Thoracic aorta (tissue), 2 donors: ENCODE data around the gene HSH2D. TPM values are rescaled to one million over a fixed set of nuclear protein-coding genes. Genes with fewer than 3 reads are reported as not detected.

Source experiments
- ATAC-seq: fragments of 150-250 bp; one replicate; pipeline ENCODE4 v1.8.0; 2017; ENCODE audit warnings: low read depth; ENCODE audit not compliant: insufficient number of reproducible peaks, low FRiP score
- DNase-seq: peaks from one replicate; pipeline ENCODE4 v3.0.0-alpha.2; 2020; ENCODE audit warnings: low spot score
- H3K27ac ChIP-seq, 2 donors: fragments of 200-600 bp; sonication (generic); 1 replicate in 1 of 2; 2 replicates in 1 of 2; pipeline ENCODE4 v1.5.1; 2016; ENCODE audit warnings: mild to moderate bottlenecking in 2 of 2, moderate library complexity in 2 of 2
- H3K27me3 ChIP-seq: fragments of 200-600 bp; sonication (generic); replicated peaks from 2 replicates; pipeline ENCODE4 v1.6.0; 2016; ENCODE audit warnings: mild to moderate bottlenecking; ENCODE audit not compliant: insufficient read depth
- H3K36me3 ChIP-seq: fragments of 200-600 bp; sonication (generic); one replicate; pipeline ENCODE4 v1.5.1; 2016
- H3K4me1 ChIP-seq, 2 donors: fragments of 200-600 bp; sonication (generic); 1 replicate in 1 of 2; 2 replicates in 1 of 2; pipeline versions ENCODE4 v1.5.1 to v1.6.0; 2016; ENCODE audit warnings: low read depth in 2 of 2, mild to moderate bottlenecking in 1 of 2; ENCODE audit not compliant: control insufficient read depth in 1 of 2
- H3K4me3 ChIP-seq: fragments of 200-600 bp; sonication (generic); 2 replicates; pipeline ENCODE4 v1.5.1; 2016; ENCODE audit warnings: mild to moderate bottlenecking
- H3K9me3 ChIP-seq: fragments of 200-600 bp; sonication (generic); 2 replicates; pipeline ENCODE4 v1.5.1; 2016
- total RNA-seq, 2 donors: library from RNA; depleted of rRNA; stranded (reverse); fragments of >200 nt; gene quantifications; one replicate each; pipeline versions ENCODE4 v1.1.0 to v1.2.3, GENCODE V29; 2016
- TF ChIP-seq, protein P1 (sequence below): fragments of 200-600 bp; sonication (generic); IDR thresholded peaks from one replicate; pipeline ENCODE4 v1.5.1; 2019; ENCODE audit warnings: antibody characterized with exemption

Gene HSH2D
- total RNA-seq, 2 donors from 2014 or later, result 2.2 TPM; not detected in 1

DNA sequence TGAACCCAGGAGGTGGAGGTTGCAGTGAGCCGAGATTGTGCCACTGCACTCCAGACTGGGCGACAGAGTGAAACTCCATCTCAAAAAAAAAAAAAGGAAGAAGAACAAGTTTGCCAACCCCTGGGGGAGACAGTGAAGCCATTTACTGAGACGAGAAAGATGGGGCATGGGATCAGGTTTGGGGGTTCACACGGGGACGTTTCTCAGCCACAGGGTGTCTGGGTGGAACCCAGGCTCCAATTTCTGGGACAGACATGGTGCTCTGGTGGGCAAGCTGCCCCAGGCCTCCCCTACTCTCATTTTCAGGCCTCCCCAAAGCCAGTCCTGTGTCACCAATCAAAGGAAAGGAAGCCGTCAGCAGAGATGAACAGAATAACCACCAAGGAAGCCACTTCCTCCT is 13.4 kb downstream of the HSH2D start:
- Histone ChIP-seq H3K4me1 (no peaks in the 10 kb centered on the region), H3K27me3 (no peaks in the 10 kb centered on the region), H3K27ac (no peak overlapping the region), H3K4me3 (no peak overlapping the region), H3K36me3 (no peaks in the 10 kb centered on the region), H3K9me3 (no peaks in the 10 kb centered on the region)
- no peak for ATAC-seq
- no peak for DNase-seq
- TF ChIP-seq, protein P1, sequence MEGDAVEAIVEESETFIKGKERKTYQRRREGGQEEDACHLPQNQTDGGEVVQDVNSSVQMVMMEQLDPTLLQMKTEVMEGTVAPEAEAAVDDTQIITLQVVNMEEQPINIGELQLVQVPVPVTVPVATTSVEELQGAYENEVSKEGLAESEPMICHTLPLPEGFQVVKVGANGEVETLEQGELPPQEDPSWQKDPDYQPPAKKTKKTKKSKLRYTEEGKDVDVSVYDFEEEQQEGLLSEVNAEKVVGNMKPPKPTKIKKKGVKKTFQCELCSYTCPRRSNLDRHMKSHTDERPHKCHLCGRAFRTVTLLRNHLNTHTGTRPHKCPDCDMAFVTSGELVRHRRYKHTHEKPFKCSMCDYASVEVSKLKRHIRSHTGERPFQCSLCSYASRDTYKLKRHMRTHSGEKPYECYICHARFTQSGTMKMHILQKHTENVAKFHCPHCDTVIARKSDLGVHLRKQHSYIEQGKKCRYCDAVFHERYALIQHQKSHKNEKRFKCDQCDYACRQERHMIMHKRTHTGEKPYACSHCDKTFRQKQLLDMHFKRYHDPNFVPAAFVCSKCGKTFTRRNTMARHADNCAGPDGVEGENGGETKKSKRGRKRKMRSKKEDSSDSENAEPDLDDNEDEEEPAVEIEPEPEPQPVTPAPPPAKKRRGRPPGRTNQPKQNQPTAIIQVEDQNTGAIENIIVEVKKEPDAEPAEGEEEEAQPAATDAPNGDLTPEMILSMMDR, result no peak

DNA sequence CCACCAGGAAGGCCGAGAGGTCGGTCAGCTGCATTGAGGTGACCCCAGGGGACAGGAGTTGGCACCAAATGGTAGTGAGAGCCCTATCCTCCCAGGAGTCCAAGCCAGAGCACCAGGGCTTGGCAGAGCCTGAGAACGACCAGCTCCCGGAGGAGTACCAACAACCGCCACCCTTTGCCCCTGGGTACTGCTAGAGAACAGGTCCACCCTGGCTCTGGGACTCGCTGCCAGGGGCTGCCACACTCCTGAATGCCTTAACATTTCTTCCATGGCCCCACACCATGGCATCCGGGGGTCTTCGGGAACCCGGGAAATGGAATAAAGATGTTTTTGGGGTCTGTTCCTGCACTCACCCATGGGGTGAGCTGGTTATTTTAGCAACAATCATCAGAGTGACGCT is 14.1 kb downstream of the HSH2D start:
- DNase-seq (no peak), ATAC-seq (no peak)
- Histone ChIP-seq H3K4me1 (no peaks in the 10 kb centered on the region), H3K36me3 (no peaks in the 10 kb centered on the region), H3K27ac (no peak overlapping the region), H3K9me3 (no peaks in the 10 kb centered on the region), H3K27me3 (no peaks in the 10 kb centered on the region), H3K4me3 (no peak overlapping the region)
- TF ChIP-seq, protein P1, result no peak

DNA sequence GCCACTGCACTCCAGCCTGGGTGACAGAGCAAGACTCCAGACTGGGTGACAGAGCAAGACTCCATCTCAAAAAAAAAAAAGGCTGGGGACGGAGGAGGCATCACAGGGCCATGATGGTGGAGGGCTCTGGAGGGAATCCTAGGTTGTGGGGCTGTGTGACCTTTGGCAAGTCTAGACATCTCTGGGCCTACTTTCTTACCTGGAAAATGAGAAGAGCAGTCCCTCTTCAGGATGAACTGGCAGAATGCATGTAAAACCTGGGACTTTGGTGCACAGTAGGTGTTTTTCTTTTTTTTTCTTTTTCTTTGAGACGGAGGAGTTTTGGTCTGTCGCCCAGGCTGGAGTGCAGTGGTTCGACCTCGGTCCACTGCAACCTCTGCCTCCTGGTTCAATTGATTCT is 16.2 kb downstream of the HSH2D start:
- no peak for DNase-seq
- no peak overlapping the region for H3K4me3 ChIP-seq
- H3K36me3 ChIP-seq, result no peaks in the 10 kb centered on the region
- H3K27me3 ChIP-seq, result no peaks in the 10 kb centered on the region
- ATAC-seq, result no peak
- no peaks in the 10 kb centered on the region for H3K4me1 ChIP-seq
- H3K27ac ChIP-seq, result no peak overlapping the region
- TF ChIP-seq, protein P1, result no peak
- no peaks in the 10 kb centered on the region for H3K9me3 ChIP-seq

DNA sequence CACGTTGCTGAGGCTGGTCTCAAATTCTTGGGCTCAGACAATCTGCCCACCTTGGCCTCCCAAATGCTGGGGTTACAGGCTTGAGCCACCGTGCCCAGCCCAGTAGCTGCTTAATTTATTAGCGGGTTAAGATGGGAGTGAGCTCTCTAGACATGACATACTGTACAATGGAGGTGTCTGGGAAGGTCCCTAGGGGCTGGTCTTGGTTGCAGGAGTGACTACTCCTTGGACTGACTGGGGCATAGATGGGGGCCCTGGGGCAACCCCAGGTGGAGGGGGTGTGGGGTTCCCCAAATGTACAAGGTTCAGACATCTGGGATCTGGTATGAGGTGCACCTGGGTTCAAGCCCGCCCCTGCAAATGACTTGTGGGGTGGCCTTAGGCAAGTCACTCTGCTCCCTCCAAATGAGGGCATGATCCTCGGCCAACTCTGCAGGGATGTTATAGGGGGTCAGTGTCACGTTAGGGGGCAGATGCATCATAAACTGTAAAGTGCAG is 17.0 kb downstream of the HSH2D start:
- no peak overlapping the region for H3K4me3 ChIP-seq
- H3K36me3 ChIP-seq, result no peaks in the 10 kb centered on the region
- H3K9me3 ChIP-seq, result no peaks in the 10 kb centered on the region
- H3K27me3 ChIP-seq, result no peaks in the 10 kb centered on the region
- no peak for DNase-seq
- ATAC-seq, result no peak
- no peak overlapping the region for H3K27ac ChIP-seq
- TF ChIP-seq, protein P1, result no peak
- H3K4me1 ChIP-seq, result no peaks in the 10 kb centered on the region

DNA sequence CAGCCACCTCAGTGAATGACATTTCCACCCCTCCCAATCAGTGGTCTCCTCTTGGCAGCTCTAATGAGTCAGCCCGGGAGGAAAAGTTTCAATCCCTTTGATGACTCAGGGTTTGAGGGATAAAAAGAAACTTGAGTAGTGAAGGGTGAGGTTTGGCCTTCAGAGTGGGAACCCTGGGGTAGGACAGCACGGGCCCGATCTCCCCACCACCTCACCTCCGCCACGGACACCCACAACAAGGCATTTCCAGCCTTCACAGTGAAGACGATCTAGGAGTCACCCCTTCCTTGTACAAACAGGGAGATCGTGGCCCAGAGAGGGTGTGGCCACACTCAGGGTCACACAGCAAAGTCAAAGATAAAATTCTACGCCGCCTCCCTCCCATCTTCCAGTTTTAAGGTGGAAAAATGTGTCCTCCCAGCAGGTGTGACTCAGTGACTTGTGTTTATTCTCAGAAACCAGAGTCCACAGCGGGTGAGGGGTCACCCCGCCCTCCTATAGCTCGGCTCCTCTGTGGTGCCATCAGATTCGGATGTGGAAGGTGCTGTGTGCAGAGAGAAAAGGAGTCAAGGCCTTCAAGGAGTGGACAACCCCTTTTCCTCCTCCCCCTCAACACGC is 17.6 kb downstream of the HSH2D start:
- ATAC-seq (no peak), DNase-seq (no peak)
- TF ChIP-seq, protein P1, result no peak
- H3K4me1 ChIP-seq, result no peaks in the 10 kb centered on the region
- H3K36me3 ChIP-seq, result no peaks in the 10 kb centered on the region
- H3K27ac ChIP-seq, result no peak overlapping the region
- H3K4me3 ChIP-seq, result no peak overlapping the region
- no peaks in the 10 kb centered on the region for H3K9me3 ChIP-seq
- no peaks in the 10 kb centered on the region for H3K27me3 ChIP-seq
